HCT116 (cell line): Measurements from ENCODE around the gene FBP1. TPM values are rescaled to one million over a fixed set of nuclear protein-coding genes. Genes with fewer than 3 reads are reported as not detected.

Source experiments
- ATAC-seq: fragments of 200-7000 bp; cut with Tn5 transposase; 2 replicates; pipeline ENCODE4 v1.9.1; 2020; ENCODE audit warnings: mild to moderate bottlenecking, moderate library complexity
- BruUV-seq: library from RNA; stranded (reverse); fragments of 400-500 nt; replicated peaks from 2 replicates; lab custom pipeline; 2021; lab: Mats Ljungman, UMichigan
- CTCF ChIA-PET: fragments of 300-600 bp; sonication (Branson Sonifier 250); formaldehyde crosslinking; loops from one replicate; lab custom pipeline; 2021; ENCODE audit warnings: antibody characterized with exemption; lab: Charles Lee
- POLR2A ChIA-PET: fragments of 300-600, 350-600 bp; sonication (Branson Sonifier 250); formaldehyde crosslinking; loops from one replicate; lab custom pipeline; 2021; ENCODE audit warnings: antibody characterized with exemption; lab: Charles Lee
- RAD21 ChIA-PET, 2 experiments: fragments of 300-600 bp; sonication (Branson Sonifier 250); formaldehyde crosslinking; loops; one replicate each; lab custom pipeline; 2023; ENCODE audit warnings: low total read pairs in 2 of 2; ENCODE audit not compliant: uncharacterized antibody in 2 of 2, unreplicated experiment in 2 of 2, low non-redundant PET in 1 of 2; lab: Charles Lee
- DNase-seq: peaks from one replicate; pipeline ENCODE4 v3.0.0-alpha.2; 2010; ENCODE audit warnings: low read depth, low spot score
- H2AFZ ChIP-seq: fragments of 200-600 bp; shearing (Covaris generic), sonication (generic); 2 replicates; pipeline ENCODE4 v1.6.1; 2017; ENCODE audit warnings: low read depth, mixed run types, mixed read lengths, antibody characterized with exemption, low read length; ENCODE audit not compliant: poor library complexity, severe bottlenecking
- H3K27ac ChIP-seq: 2 replicates; pipeline ENCODE4 v1.5.1; 2012; ENCODE audit warnings: low read depth, low read length
- H3K27me3 ChIP-seq: fragments of 200-600 bp; sonication (generic); 2 replicates; pipeline ENCODE4 v1.6.1; 2016; ENCODE audit warnings: mixed run types, low read length, mixed read lengths; ENCODE audit not compliant: insufficient read depth
- H3K36me3 ChIP-seq, 2 experiments: fragments of 200-500 bp in 1 of 2; fragments of 200-600 bp in 1 of 2; sonication (Bioruptor generic) in 1 of 2; sonication (generic) in 1 of 2; 2 replicates each; pipeline versions ENCODE4 v1.5.1 to v1.6.1; 2014 to 2016; ENCODE audit warnings: low read length in 2 of 2, inconsistent platforms in 1 of 2, mixed read lengths in 1 of 2, mixed run types in 1 of 2; ENCODE audit not compliant: insufficient read depth in 2 of 2, control insufficient read depth in 1 of 2
- H3K4me1 ChIP-seq, 2 experiments: fragments of 200-600 bp in 1 of 2; sonication (generic) in 1 of 2; 2 replicates each; pipeline versions ENCODE4 v1.5.1 to v1.6.1; 2012 to 2017; ENCODE audit warnings: low read length in 2 of 2, inconsistent platforms in 1 of 2, mild to moderate bottlenecking in 1 of 2, mixed read lengths in 1 of 2, mixed run types in 1 of 2, moderate library complexity in 1 of 2; ENCODE audit not compliant: insufficient read depth in 2 of 2, control insufficient read depth in 1 of 2
- H3K4me2 ChIP-seq: fragments of 200-600 bp; sonication (generic); 2 replicates; pipeline ENCODE4 v1.6.1; 2017; ENCODE audit warnings: mixed run types, low read length, mixed read lengths
- H3K4me3 ChIP-seq, 2 experiments: fragments of 200-600 bp in 1 of 2; sonication (generic) in 1 of 2; replicated peaks in 1 of 2; 2 replicates each; pipeline ENCODE4 v1.5.1; 2011 to 2016; ENCODE audit warnings: low read length in 2 of 2, control low read depth in 1 of 2, low read depth in 1 of 2, mild to moderate bottlenecking in 1 of 2, mixed read lengths in 1 of 2, mixed run types in 1 of 2
- H3K79me2 ChIP-seq: fragments of 200-600 bp; sonication (generic); 2 replicates; pipeline ENCODE4 v1.6.1; 2017; ENCODE audit warnings: mild to moderate bottlenecking, mixed run types, low read length, moderate library complexity, mixed read lengths; ENCODE audit not compliant: insufficient read depth
- H3K9ac ChIP-seq: fragments of 200-600 bp; sonication (generic); 2 replicates; pipeline ENCODE4 v1.6.1; 2016; ENCODE audit warnings: low read length, mixed read lengths
- H3K9me2 ChIP-seq: fragments of 200-600 bp; sonication (generic), shearing (Covaris generic); 2 replicates; pipeline ENCODE4 v1.6.1; 2017; ENCODE audit warnings: mixed run types, mild to moderate bottlenecking, moderate library complexity; ENCODE audit not compliant: insufficient read depth
- H3K9me3 ChIP-seq, 2 experiments: fragments of 200-500 bp in 1 of 2; fragments of 200-600 bp in 1 of 2; sonication (Bioruptor generic) in 1 of 2; sonication (generic) in 1 of 2; 2 replicates each; pipeline ENCODE4 v1.6.1; 2014 to 2017; ENCODE audit warnings: low read length in 2 of 2, mixed read lengths in 2 of 2, inconsistent platforms in 1 of 2, low read depth in 1 of 2, mild to moderate bottlenecking in 1 of 2, mixed run types in 1 of 2, moderate library complexity in 1 of 2; ENCODE audit not compliant: control insufficient read depth in 1 of 2, insufficient read depth in 1 of 2
- H4K20me1 ChIP-seq: fragments of 200-600 bp; sonication (generic), shearing (Covaris generic); 2 replicates; pipeline ENCODE4 v1.6.1; 2017; ENCODE audit warnings: mixed run types, mild to moderate bottlenecking, moderate library complexity; ENCODE audit not compliant: insufficient read depth
- ATF3 ChIP-seq: IDR thresholded peaks from 2 replicates; pipeline ENCODE4 v1.6.1; 2012
- CBX3 ChIP-seq: IDR thresholded peaks from 2 replicates; pipeline ENCODE4 v1.6.1; 2012; ENCODE audit warnings: low read depth
- CTCF ChIP-seq, 3 experiments: fragments of 200-600 bp in 1 of 3; sonication (generic) in 1 of 3; IDR thresholded peaks in 2 of 3; conservative IDR thresholded peaks in 1 of 3; 2 replicates each; pipeline ENCODE4 v1.5.1; 2012 to 2017; ENCODE audit warnings: low read depth in 2 of 3, low read length in 2 of 3, antibody characterized with exemption in 1 of 3, borderline replicate concordance in 1 of 3, control low read depth in 1 of 3, mild to moderate bottlenecking in 1 of 3, mixed read lengths in 1 of 3, mixed run types in 1 of 3, moderate library complexity in 1 of 3; ENCODE audit not compliant: insufficient read depth in 1 of 3
- EGR1 ChIP-seq: IDR thresholded peaks from 2 replicates; pipeline ENCODE4 v1.6.1; 2012; ENCODE audit warnings: low read depth
- ELF1 ChIP-seq: IDR thresholded peaks from 2 replicates; pipeline ENCODE4 v1.6.1; 2012; ENCODE audit warnings: low read depth, borderline replicate concordance
- EZH2phosphoT487 ChIP-seq: fragments of 200-600 bp; IDR thresholded peaks from 2 replicates; pipeline ENCODE4 v1.6.1; 2018; ENCODE audit warnings: antibody characterized with exemption, borderline replicate concordance
- FOSL1 ChIP-seq: IDR thresholded peaks from 2 replicates; pipeline ENCODE4 v1.6.1; 2012; ENCODE audit warnings: low read depth
- POLR2AphosphoS5 ChIP-seq: IDR thresholded peaks from 2 replicates; pipeline ENCODE4 v1.6.1; 2011; ENCODE audit warnings: mild to moderate bottlenecking, low read depth, low read length, moderate library complexity
- RAD21 ChIP-seq: IDR thresholded peaks from 2 replicates; pipeline ENCODE4 v1.6.1; 2012; ENCODE audit warnings: low read depth, mild to moderate bottlenecking
- SIN3A ChIP-seq: IDR thresholded peaks from 2 replicates; pipeline ENCODE4 v1.6.1; 2012; ENCODE audit warnings: low read depth
- SP1 ChIP-seq: IDR thresholded peaks from 2 replicates; pipeline ENCODE4 v1.6.1; 2012; ENCODE audit warnings: low read depth
- SRF ChIP-seq: IDR thresholded peaks from 2 replicates; pipeline ENCODE4 v1.6.1; 2012; ENCODE audit warnings: low read depth
- TCF7L2 ChIP-seq: IDR thresholded peaks from 2 replicates; pipeline ENCODE4 v1.7.0; 2011; ENCODE audit warnings: borderline replicate concordance, inconsistent platforms; ENCODE audit not compliant: insufficient read depth, insufficient read length; ENCODE audit errors: extremely low read depth
- YY1 ChIP-seq: IDR thresholded peaks from 2 replicates; pipeline ENCODE4 v1.6.1; 2011; ENCODE audit warnings: low read length, low read depth, moderate library complexity, mild to moderate bottlenecking; ENCODE audit not compliant: insufficient replicate concordance; ENCODE audit errors: extremely low read depth
- intact Hi-C: fragments of 100-400 bp; cut with micrococcal nuclease; formaldehyde crosslinking; loops from 2 replicates; pipeline ENCODE4 v1.10.0; 2022
- total RNA-seq: library from RNA; stranded (reverse); gene quantifications from one replicate; pipeline ENCODE4 v1.2.1, GENCODE V29; 2021; ENCODE audit not compliant: unreplicated experiment
- TF ChIP-seq, protein P1 (sequence below): IDR thresholded peaks from 2 replicates; pipeline ENCODE4 v1.6.1; 2012
- TF ChIP-seq, protein P2 (sequence below): IDR thresholded peaks from 2 replicates; pipeline ENCODE4 v1.6.1; 2012; ENCODE audit warnings: low read depth

Gene FBP1
- total RNA-seq, 1 experiment from 2014 or later: 0.42 TPM

DNA sequence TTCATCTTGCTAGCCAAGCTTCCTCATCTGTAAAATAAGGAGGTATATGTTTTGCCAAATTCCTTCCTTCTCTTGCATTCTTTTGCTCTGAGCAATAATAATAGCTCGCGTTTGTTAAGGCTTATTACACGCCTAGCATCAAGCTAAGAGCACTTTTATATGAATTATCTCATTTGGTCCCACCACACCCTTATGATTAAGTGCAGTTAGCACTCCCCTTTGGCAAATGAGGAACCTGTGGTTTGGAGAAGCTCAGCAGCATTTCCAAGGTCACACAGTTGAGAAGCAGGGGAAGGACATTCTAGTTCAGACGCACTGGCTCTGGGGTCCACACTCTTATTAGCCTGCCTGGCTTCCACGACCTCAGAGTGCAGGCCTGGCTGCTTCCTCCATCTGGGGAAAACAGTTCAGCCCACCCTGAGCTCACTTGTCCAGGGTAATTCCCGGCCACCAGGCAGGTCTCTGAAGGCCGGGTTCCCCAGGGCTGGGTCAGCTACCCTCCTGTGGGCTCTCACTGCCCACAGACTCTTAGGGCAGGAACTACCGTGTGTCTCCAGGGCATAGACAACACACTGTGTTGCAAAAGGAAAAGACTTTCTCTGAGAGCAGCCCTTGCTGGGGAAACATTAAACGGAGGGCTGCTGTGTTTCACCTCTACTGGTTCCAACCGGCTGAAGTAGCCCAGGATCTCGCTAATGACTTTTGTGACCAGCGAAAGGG lies 9.9 kb upstream of the FBP1 start (continued):
- TF ChIP-seq SP1 (no peak), RAD21 (no peak), CBX3 (no peak), ELF1 (no peak)
- TF ChIP-seq, protein P1, sequence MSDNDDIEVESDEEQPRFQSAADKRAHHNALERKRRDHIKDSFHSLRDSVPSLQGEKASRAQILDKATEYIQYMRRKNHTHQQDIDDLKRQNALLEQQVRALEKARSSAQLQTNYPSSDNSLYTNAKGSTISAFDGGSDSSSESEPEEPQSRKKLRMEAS: no peak

DNA sequence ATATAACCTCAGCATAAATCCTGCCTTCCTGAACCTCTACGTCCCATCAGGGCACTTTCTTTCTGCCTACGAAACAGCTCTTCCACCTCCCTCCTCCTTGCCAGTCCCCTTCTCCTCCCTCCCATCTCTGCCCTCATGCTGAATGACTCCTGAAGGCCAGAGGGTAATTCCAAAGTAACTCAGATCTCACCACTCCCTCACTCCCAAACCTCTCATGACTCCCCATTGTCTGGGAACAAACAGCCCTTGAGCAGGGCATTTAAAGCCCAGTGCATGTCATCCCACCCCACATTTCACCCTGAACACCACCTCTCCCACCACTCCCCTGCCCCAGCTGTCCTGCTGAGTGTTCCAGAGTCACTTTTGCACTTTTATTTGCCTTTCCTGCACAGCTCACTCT lies 8.9 kb upstream of the FBP1 start:
- no TSS peak for BruUV-seq
- Histone ChIP-seq H3K79me2 (no peaks in the 10 kb centered on the region), H3K27me3 (no peaks in the 10 kb centered on the region), H3K9me3 (no peaks in the 10 kb centered on the region), H2AFZ (no peak overlapping the region), H3K9me2 (no peaks in the 10 kb centered on the region), H3K9ac (no peak overlapping the region), H4K20me1 (no peaks in the 10 kb centered on the region), H3K4me1 (peaks cover 0 to 20% of the 10 kb centered on the region in 2 experiments; a peak in 2 of 4 replicates), H3K4me2 (no peak overlapping the region), H3K4me3 (no peak overlapping the region), H3K36me3 (no peaks in the 10 kb centered on the region), H3K27ac (no peak overlapping the region)
- ChIA-PET RAD21 (no interaction called here), POLR2A (no interaction called here), CTCF (no interaction called here)
- intact Hi-C loops: no loop called here
- ATAC-seq (no peak), DNase-seq (no peak)
- TF ChIP-seq, protein P1: no peak
- TF ChIP-seq CTCF (IDR thresholded peaks at IDR 0.05 in 2 of 3, conservative IDR thresholded peaks at IDR 0.05 in 1 of 3; ENCODE audit: borderline replicate concordance in 1 of 3, insufficient read depth in 1 of 3, low read depth in 2 of 3, low read length in 2 of 3) (no peak), ATF3 (no peak), RAD21 (no peak), SIN3A (no peak), EGR1 (no peak), ELF1 (no peak), FOSL1 (no peak), EZH2phosphoT487 (no peak), TCF7L2 (no peak), SP1 (no peak), POLR2AphosphoS5 (no peak), YY1 (no peak), SRF (no peak)
- TF ChIP-seq, protein P2, sequence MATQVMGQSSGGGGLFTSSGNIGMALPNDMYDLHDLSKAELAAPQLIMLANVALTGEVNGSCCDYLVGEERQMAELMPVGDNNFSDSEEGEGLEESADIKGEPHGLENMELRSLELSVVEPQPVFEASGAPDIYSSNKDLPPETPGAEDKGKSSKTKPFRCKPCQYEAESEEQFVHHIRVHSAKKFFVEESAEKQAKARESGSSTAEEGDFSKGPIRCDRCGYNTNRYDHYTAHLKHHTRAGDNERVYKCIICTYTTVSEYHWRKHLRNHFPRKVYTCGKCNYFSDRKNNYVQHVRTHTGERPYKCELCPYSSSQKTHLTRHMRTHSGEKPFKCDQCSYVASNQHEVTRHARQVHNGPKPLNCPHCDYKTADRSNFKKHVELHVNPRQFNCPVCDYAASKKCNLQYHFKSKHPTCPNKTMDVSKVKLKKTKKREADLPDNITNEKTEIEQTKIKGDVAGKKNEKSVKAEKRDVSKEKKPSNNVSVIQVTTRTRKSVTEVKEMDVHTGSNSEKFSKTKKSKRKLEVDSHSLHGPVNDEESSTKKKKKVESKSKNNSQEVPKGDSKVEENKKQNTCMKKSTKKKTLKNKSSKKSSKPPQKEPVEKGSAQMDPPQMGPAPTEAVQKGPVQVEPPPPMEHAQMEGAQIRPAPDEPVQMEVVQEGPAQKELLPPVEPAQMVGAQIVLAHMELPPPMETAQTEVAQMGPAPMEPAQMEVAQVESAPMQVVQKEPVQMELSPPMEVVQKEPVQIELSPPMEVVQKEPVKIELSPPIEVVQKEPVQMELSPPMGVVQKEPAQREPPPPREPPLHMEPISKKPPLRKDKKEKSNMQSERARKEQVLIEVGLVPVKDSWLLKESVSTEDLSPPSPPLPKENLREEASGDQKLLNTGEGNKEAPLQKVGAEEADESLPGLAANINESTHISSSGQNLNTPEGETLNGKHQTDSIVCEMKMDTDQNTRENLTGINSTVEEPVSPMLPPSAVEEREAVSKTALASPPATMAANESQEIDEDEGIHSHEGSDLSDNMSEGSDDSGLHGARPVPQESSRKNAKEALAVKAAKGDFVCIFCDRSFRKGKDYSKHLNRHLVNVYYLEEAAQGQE: no peak
